ENCODE measurements around the gene EVA1B. TPM values are rescaled to one million over a fixed set of nuclear protein-coding genes. Genes with fewer than 3 reads are reported as not detected.

The EVA1B gene
- total and polyA plus RNA-seq, 2 donors (not counting 3 experiments of a cell fraction or from before 2014, with no cell fraction given), result 64.7 to 132 TPM

DNA sequence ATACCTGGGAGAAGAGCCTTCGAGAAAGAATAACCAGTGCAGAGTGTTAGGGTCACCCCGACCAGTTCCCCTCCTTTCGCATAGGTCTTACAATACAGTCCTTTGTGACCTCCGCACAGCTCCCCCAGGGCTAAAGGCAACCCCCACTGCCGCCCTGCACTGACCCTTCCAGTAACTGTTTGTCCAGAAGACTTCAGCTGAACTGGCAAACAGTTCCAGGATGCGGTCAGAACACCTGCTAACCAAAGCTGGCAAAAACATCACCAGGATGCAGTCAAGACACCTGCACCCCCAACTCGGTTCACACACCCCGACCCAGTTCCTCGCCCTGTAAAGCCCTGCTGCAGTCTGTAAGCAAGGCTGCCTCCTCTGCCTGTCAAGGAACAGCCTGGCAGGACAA lies 6.4 kb upstream of the EVA1B start:
- Histone ChIP-seq H3K9me3 (replicated peaks; ENCODE audit: control insufficient read depth, insufficient read depth, low read length) (no peaks in the 10 kb centered on the region), H3K9ac (replicated peaks; ENCODE audit: extremely low read depth, insufficient read depth, low read length) (no peak overlapping the region), H2AFZ (ENCODE audit: low read depth, low read length) (no peak overlapping the region), H3K36me3 (ENCODE audit: control insufficient read depth in 2 of 2, extremely low read depth in 1 of 2, insufficient read depth in 2 of 2, low read length in 2 of 2) (no peaks in the 10 kb centered on the region), H3K27ac (ENCODE audit: insufficient read depth, low read depth, low read length) (no peak overlapping the region), H3K79me2 (ENCODE audit: control insufficient read depth, insufficient read depth, low read length) (no peaks in the 10 kb centered on the region), H3K4me3 (replicated peaks in 1 of 3; ENCODE audit: insufficient read depth in 1 of 3, low read depth in 1 of 3, low read length in 3 of 3) (no peak overlapping the region), H3K4me1 (ENCODE audit: control insufficient read depth, extremely low read depth, insufficient read depth, low read length) (peaks cover 11% of the 10 kb centered on the region), H4K20me1 (replicated peaks; ENCODE audit: control insufficient read depth, extremely low read depth, insufficient read depth, low read length) (no peaks in the 10 kb centered on the region), H3K4me2 (ENCODE audit: insufficient read depth, low read length) (no peak overlapping the region), H3K9me1 (replicated peaks; ENCODE audit: control insufficient read depth, extremely low read depth, insufficient read depth, low read length) (no peaks in the 10 kb centered on the region), H3K27me3 (ENCODE audit: control insufficient read depth in 2 of 2, insufficient read depth in 2 of 2, low read length in 2 of 2) (no peaks in the 10 kb centered on the region)
- no peak for FAIRE-seq
- ChIA-PET CTCF (no interaction called here), POLR2A (no interaction called here)
- intact Hi-C loops (cut with micrococcal nuclease) (no loop called here), dilution Hi-C loops (cut with MboI; ENCODE audit: extremely low pct_ligation_motif_present, low sequenced_read_pairs) (no loop called here)
- TF ChIP-seq FOS (IDR thresholded peaks at IDR 0.05; ENCODE audit: borderline replicate concordance, insufficient read depth, low read length) (no peak), GATA2 (IDR thresholded peaks at IDR 0.05; ENCODE audit: insufficient read depth, insufficient read length, low read depth, low read length) (no peak), POLR2A (IDR thresholded peaks at IDR 0.05; ENCODE audit: low read depth, low read length) (no peak), POLR2AphosphoS5 (IDR thresholded peaks at IDR 0.05; ENCODE audit: insufficient read depth, low read depth, low read length) (no peak), JUN (IDR thresholded peaks at IDR 0.05; ENCODE audit: borderline replicate concordance, insufficient read depth, insufficient read length, low read depth) (no peak), EZH2 (IDR thresholded peaks at IDR 0.05; ENCODE audit: borderline replicate concordance, low read depth, low read length, severe bottlenecking) (no peak), MYC (IDR thresholded peaks at IDR 0.05; ENCODE audit: low read depth, low read length) (no peak)
- TF ChIP-seq, protein P1, sequence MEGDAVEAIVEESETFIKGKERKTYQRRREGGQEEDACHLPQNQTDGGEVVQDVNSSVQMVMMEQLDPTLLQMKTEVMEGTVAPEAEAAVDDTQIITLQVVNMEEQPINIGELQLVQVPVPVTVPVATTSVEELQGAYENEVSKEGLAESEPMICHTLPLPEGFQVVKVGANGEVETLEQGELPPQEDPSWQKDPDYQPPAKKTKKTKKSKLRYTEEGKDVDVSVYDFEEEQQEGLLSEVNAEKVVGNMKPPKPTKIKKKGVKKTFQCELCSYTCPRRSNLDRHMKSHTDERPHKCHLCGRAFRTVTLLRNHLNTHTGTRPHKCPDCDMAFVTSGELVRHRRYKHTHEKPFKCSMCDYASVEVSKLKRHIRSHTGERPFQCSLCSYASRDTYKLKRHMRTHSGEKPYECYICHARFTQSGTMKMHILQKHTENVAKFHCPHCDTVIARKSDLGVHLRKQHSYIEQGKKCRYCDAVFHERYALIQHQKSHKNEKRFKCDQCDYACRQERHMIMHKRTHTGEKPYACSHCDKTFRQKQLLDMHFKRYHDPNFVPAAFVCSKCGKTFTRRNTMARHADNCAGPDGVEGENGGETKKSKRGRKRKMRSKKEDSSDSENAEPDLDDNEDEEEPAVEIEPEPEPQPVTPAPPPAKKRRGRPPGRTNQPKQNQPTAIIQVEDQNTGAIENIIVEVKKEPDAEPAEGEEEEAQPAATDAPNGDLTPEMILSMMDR (IDR thresholded peaks at IDR 0.05; ENCODE audit: extremely low read depth in 1 of 2, insufficient read depth in 1 of 2, low read depth in 1 of 2, low read length in 2 of 2), result no peak
- TF ChIP-seq, protein P2, sequence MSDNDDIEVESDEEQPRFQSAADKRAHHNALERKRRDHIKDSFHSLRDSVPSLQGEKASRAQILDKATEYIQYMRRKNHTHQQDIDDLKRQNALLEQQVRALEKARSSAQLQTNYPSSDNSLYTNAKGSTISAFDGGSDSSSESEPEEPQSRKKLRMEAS (IDR thresholded peaks at IDR 0.05; ENCODE audit: insufficient read depth, insufficient read length), result no peak
- no peak for DNase-seq (ENCODE audit: low read depth, low spot score)
- no TSS peak for BruUV-seq (replicated peaks)

All from endothelial cell of umbilical vein (primary cell).